Measurements from ENCODE around the gene BICC1. TPM values are rescaled to one million over a fixed set of nuclear protein-coding genes. Genes with fewer than 3 reads are reported as not detected.

BICC1 gene
- total RNA-seq, 1 donor from 2014 or later = 9.3 TPM

GRCh38 chr10:58481569-58482109 lies 31.0 kb upstream of the BICC1 start:
- Histone ChIP-seq H3K27ac (no peak overlapping the region), H3K9me3 (no peaks in the 10 kb centered on the region), H3K4me1 (peaks cover 0 to 15% of the 10 kb centered on the region in 2 donors), H3K36me3 (no peaks in the 10 kb centered on the region), H3K4me3 (no peak overlapping the region), H3K27me3 (no peaks in the 10 kb centered on the region)
- TF ChIP-seq CTCF (IDR thresholded peaks at IDR 0.05) = no peak
- no peak for DNase-seq (ENCODE audit: low spot score in 2 of 2)
- intact Hi-C loops (cut with DNase I) = no loop called here

- no peak for DNase-seq (ENCODE audit: low spot score in 2 of 2)
- Histone ChIP-seq H3K4me1 (peaks cover 0 to 10% of the 10 kb centered on the region in 2 donors), H3K4me3 (no peak overlapping the region), H3K27me3 (no peaks in the 10 kb centered on the region), H3K36me3 (no peaks in the 10 kb centered on the region), H3K9me3 (no peaks in the 10 kb centered on the region), H3K27ac (peak overlapping the region; percentile 12 to 48)
- no peak for TF ChIP-seq CTCF (IDR thresholded peaks at IDR 0.05)
- intact Hi-C loops (cut with DNase I) = no loop called here
Measured at GRCh38 chr10:58486821-58487220, 25.9 kb upstream of the BICC1 start.

- Histone ChIP-seq H3K27me3 (no peaks in the 10 kb centered on the region), H3K36me3 (no peaks in the 10 kb centered on the region), H3K4me1 (peaks cover 0 to 10% of the 10 kb centered on the region in 2 donors), H3K27ac (no peak overlapping the region), H3K4me3 (no peak overlapping the region), H3K9me3 (no peaks in the 10 kb centered on the region)
- no peak for DNase-seq (ENCODE audit: low spot score in 2 of 2)
- no peak for TF ChIP-seq CTCF (IDR thresholded peaks at IDR 0.05)
- intact Hi-C loops (cut with DNase I) = no loop called here
Measured at GRCh38 chr10:58488921-58489320, 23.8 kb upstream of the BICC1 start.

- Histone ChIP-seq H3K36me3 (no peaks in the 10 kb centered on the region), H3K27ac (no peak overlapping the region), H3K9me3 (no peaks in the 10 kb centered on the region), H3K4me1 (no peaks in the 10 kb centered on the region), H3K27me3 (no peaks in the 10 kb centered on the region), H3K4me3 (no peak overlapping the region)
- intact Hi-C loops (cut with DNase I) = no loop called here
- no peak for TF ChIP-seq CTCF (IDR thresholded peaks at IDR 0.05)
- no peak for DNase-seq (ENCODE audit: low spot score in 2 of 2)
Measured at GRCh38 chr10:58502956-58503355, 9.7 kb upstream of the BICC1 start.

- H3K4me1 ChIP-seq = no peaks in the 10 kb centered on the region
- no peak for DNase-seq (ENCODE audit: low spot score in 2 of 2)
- intact Hi-C loops (cut with DNase I) = no loop called here
- H3K27me3 ChIP-seq = no peaks in the 10 kb centered on the region
- no peak for TF ChIP-seq CTCF (IDR thresholded peaks at IDR 0.05)
- H3K4me3 ChIP-seq = no peak overlapping the region
- H3K27ac ChIP-seq = no peak overlapping the region
- H3K36me3 ChIP-seq = no peaks in the 10 kb centered on the region
- no peaks in the 10 kb centered on the region for H3K9me3 ChIP-seq
Measured at GRCh38 chr10:58508316-58508715, 4.4 kb upstream of the BICC1 start.

All from ascending aorta (tissue), 2 donors.